OCI-LY1 (cell line): ENCODE results near the gene OS9.

ENCODE experiments used
- EZH2 ChIP-seq: fragments of 200-600 bp; sonication (generic), shearing (Covaris generic); IDR thresholded peaks from 2 replicates; pipeline ENCODE4 v1.8.0; 2017; ENCODE audit warnings: borderline replicate concordance, mixed run types, mild to moderate bottlenecking, antibody characterized with exemption, low read length, moderate library complexity, mixed read lengths
- TF ChIP-seq, protein P1 (sequence below): fragments of 200-600 bp; sonication (generic), shearing (Covaris generic); IDR thresholded peaks from 2 replicates; pipeline ENCODE4 v1.5.1; 2017; ENCODE audit warnings: mild to moderate bottlenecking, antibody characterized with exemption, low read length, moderate library complexity, mixed read lengths

DNA sequence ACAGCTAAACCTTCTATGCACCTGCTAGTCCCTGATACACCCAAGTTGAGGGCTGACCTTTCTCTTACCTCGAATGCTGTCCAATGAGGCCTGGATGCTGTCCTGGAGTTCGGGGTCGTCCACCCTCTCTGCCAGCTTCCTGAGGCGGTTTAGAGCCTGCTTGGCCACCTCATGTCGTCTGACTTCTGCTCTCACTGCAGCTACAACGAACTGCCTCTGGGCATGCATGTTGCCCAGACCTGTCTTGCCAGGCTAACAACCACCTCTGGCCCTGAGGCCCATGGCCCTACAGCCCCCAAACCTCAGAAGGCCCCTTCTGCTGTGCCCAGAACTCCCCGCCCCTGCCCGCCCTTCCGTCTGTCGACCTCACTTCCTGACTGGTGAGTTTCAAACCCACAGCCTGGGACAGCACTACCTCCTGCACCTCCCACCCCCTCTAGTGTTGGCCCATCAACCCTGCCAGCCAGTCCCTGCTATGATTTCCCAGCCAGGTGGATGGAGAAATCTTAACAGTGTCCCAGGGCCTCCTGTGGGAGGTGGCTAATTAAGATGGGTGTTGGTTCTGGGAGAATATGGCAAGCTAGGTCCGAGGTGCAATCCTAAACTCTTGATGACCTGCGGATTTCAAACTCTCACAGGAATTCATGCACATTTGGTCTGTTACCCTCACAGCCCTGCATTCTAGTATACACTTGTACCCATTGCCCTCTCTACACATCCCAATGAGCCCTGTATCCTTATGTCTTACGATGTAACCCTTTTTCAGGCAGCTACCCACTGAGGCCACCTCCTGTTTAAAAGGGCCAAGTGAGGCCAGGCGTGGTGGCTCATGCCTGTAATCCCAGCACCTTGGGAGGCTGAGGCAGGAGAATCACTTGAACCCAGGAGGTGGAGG is 48.2 kb downstream of the OS9 start:
- TF ChIP-seq, protein P1, sequence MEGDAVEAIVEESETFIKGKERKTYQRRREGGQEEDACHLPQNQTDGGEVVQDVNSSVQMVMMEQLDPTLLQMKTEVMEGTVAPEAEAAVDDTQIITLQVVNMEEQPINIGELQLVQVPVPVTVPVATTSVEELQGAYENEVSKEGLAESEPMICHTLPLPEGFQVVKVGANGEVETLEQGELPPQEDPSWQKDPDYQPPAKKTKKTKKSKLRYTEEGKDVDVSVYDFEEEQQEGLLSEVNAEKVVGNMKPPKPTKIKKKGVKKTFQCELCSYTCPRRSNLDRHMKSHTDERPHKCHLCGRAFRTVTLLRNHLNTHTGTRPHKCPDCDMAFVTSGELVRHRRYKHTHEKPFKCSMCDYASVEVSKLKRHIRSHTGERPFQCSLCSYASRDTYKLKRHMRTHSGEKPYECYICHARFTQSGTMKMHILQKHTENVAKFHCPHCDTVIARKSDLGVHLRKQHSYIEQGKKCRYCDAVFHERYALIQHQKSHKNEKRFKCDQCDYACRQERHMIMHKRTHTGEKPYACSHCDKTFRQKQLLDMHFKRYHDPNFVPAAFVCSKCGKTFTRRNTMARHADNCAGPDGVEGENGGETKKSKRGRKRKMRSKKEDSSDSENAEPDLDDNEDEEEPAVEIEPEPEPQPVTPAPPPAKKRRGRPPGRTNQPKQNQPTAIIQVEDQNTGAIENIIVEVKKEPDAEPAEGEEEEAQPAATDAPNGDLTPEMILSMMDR, result peak; percentile 60
- no peak for TF ChIP-seq EZH2
